ENCODE measurements around the gene MKI67. TPM values are rescaled to one million over a fixed set of nuclear protein-coding genes. Genes with fewer than 3 reads are reported as not detected.
A peak's percentile ranks its signal among the peaks of the same experiment; 100 is the strongest.

Gene MKI67
- total RNA-seq, 1 donor, result 2.5 TPM

GRCh38 chr10:128077155-128077875 lies 48.9 kb downstream of the MKI67 start:
- TF ChIP-seq CTCF (IDR thresholded peaks at IDR 0.05; ENCODE audit: extremely low read depth, low read depth, low read length), result no peak
- Histone ChIP-seq H4K20me1 (ENCODE audit: insufficient read depth, low read length) (no peaks in the 10 kb centered on the region), H3K4me1 (ENCODE audit: insufficient read depth, low read length) (no peaks in the 10 kb centered on the region), H3K27me3 (ENCODE audit: insufficient read depth, low read length) (no peaks in the 10 kb centered on the region), H3K4me2 (ENCODE audit: insufficient read depth, low read length) (no peak overlapping the region), H3K9me3 (ENCODE audit: low read depth, low read length) (no peaks in the 10 kb centered on the region), H2AFZ (ENCODE audit: low read length) (no peak overlapping the region), H3K27ac (ENCODE audit: low read depth, low read length) (no peak overlapping the region), H3K79me2 (ENCODE audit: insufficient read depth, low read length) (no peaks in the 10 kb centered on the region), H3K36me3 (ENCODE audit: insufficient read depth, low read length) (peaks cover 8% of the 10 kb centered on the region), H3K4me3 (ENCODE audit: insufficient read depth, low read length) (no peak overlapping the region)
- no peak for DNase-seq (ENCODE audit: insufficient read length, low spot score, missing footprints)

- peaks cover 2% of the 10 kb centered on the region for H3K4me1 ChIP-seq (ENCODE audit: insufficient read depth, low read length)
- H3K27ac ChIP-seq (ENCODE audit: low read depth, low read length), result no peak overlapping the region
- no peak overlapping the region for H3K4me2 ChIP-seq (ENCODE audit: insufficient read depth, low read length)
- no peak for DNase-seq (ENCODE audit: insufficient read length, low spot score, missing footprints)
- no peaks in the 10 kb centered on the region for H3K27me3 ChIP-seq (ENCODE audit: insufficient read depth, low read length)
- H3K79me2 ChIP-seq (ENCODE audit: insufficient read depth, low read length), result no peaks in the 10 kb centered on the region
- H2AFZ ChIP-seq (ENCODE audit: low read length), result no peak overlapping the region
- peaks cover 8% of the 10 kb centered on the region for H3K36me3 ChIP-seq (ENCODE audit: insufficient read depth, low read length)
- no peak overlapping the region for H3K4me3 ChIP-seq (ENCODE audit: insufficient read depth, low read length)
- TF ChIP-seq CTCF (IDR thresholded peaks at IDR 0.05; ENCODE audit: extremely low read depth, low read depth, low read length), result no peak
- H3K9me3 ChIP-seq (ENCODE audit: low read depth, low read length), result no peaks in the 10 kb centered on the region
- H4K20me1 ChIP-seq (ENCODE audit: insufficient read depth, low read length), result no peaks in the 10 kb centered on the region
These were observed 51.6 kb downstream of the MKI67 start for GRCh38 chr10:128074589-128074988.

- DNase-seq (ENCODE audit: insufficient read length, low spot score, missing footprints), result no peak
- no peak overlapping the region for H3K4me2 ChIP-seq (ENCODE audit: insufficient read depth, low read length)
- peaks cover 4% of the 10 kb centered on the region for H3K4me1 ChIP-seq (ENCODE audit: insufficient read depth, low read length)
- no peak overlapping the region for H3K4me3 ChIP-seq (ENCODE audit: insufficient read depth, low read length)
- no peak overlapping the region for H2AFZ ChIP-seq (ENCODE audit: low read length)
- no peaks in the 10 kb centered on the region for H3K79me2 ChIP-seq (ENCODE audit: insufficient read depth, low read length)
- H3K27ac ChIP-seq (ENCODE audit: low read depth, low read length), result no peak overlapping the region
- H3K27me3 ChIP-seq (ENCODE audit: insufficient read depth, low read length), result no peaks in the 10 kb centered on the region
- no peaks in the 10 kb centered on the region for H4K20me1 ChIP-seq (ENCODE audit: insufficient read depth, low read length)
- peaks cover 5% of the 10 kb centered on the region for H3K36me3 ChIP-seq (ENCODE audit: insufficient read depth, low read length)
- no peak for TF ChIP-seq CTCF (IDR thresholded peaks at IDR 0.05; ENCODE audit: extremely low read depth, low read depth, low read length)
- no peaks in the 10 kb centered on the region for H3K9me3 ChIP-seq (ENCODE audit: low read depth, low read length)
These were observed 52.3 kb downstream of the MKI67 start for GRCh38 chr10:128073890-128074289.

- H3K4me3 ChIP-seq (ENCODE audit: insufficient read depth, low read length), result no peak overlapping the region
- no peaks in the 10 kb centered on the region for H3K27me3 ChIP-seq (ENCODE audit: insufficient read depth, low read length)
- H3K4me2 ChIP-seq (ENCODE audit: insufficient read depth, low read length), result no peak overlapping the region
- no peak overlapping the region for H3K27ac ChIP-seq (ENCODE audit: low read depth, low read length)
- peak; percentile 30 for DNase-seq (ENCODE audit: insufficient read length, low spot score, missing footprints)
- TF ChIP-seq CTCF (IDR thresholded peaks at IDR 0.05; ENCODE audit: extremely low read depth, low read depth, low read length), result no peak
- H3K9me3 ChIP-seq (ENCODE audit: low read depth, low read length), result no peaks in the 10 kb centered on the region
- H3K36me3 ChIP-seq (ENCODE audit: insufficient read depth, low read length), result peaks cover 4% of the 10 kb centered on the region
- H3K79me2 ChIP-seq (ENCODE audit: insufficient read depth, low read length), result no peaks in the 10 kb centered on the region
- no peaks in the 10 kb centered on the region for H4K20me1 ChIP-seq (ENCODE audit: insufficient read depth, low read length)
- H3K4me1 ChIP-seq (ENCODE audit: insufficient read depth, low read length), result peaks cover 4% of the 10 kb centered on the region
- no peak overlapping the region for H2AFZ ChIP-seq (ENCODE audit: low read length)
These were observed 53.1 kb downstream of the MKI67 start for GRCh38 chr10:128072941-128073645.

Data from osteoblast (primary cell).